H1 (cell line): ENCODE measurements around the gene ESPNL.
A peak's percentile ranks its signal among the peaks of the same experiment; 100 is the strongest.

Experiments
- CBX5 ChIP-seq: fragments of 300-800, 300-1000 bp; sonication (generic); IDR thresholded peaks from 2 replicates; pipeline ENCODE4 v1.7.1; 2016; ENCODE audit warnings: antibody characterized with exemption, low read length, low read depth
- CEBPB ChIP-seq: IDR thresholded peaks from 2 replicates; pipeline ENCODE4 v1.6.1; 2012; ENCODE audit warnings: low read depth, low read length
- CTCF ChIP-seq, 3 experiments: IDR thresholded peaks; 1 replicate in 2 of 3; 2 replicates in 1 of 3; pipeline versions ENCODE4 v1.5.1 to v1.6.1; 2011; ENCODE audit warnings: low read length in 3 of 3, mild to moderate bottlenecking in 3 of 3, inconsistent platforms in 2 of 3, low read depth in 1 of 3, moderate library complexity in 1 of 3; ENCODE audit not compliant: insufficient read depth in 1 of 3; ENCODE audit errors: control extremely low read depth in 1 of 3
- JUND ChIP-seq: IDR thresholded peaks from 2 replicates; pipeline ENCODE4 v1.6.1; 2011; ENCODE audit warnings: mild to moderate bottlenecking, improper control_type of control experiment, low read length
- KDM5A ChIP-seq: fragments of 200-600 bp; IDR thresholded peaks from 2 replicates; pipeline ENCODE4 v1.7.1; 2012; ENCODE audit warnings: mild to moderate bottlenecking, low read length, inconsistent platforms, mixed read lengths
- POLR2A ChIP-seq, 2 experiments: IDR thresholded peaks; 1 replicate in 1 of 2; 2 replicates in 1 of 2; pipeline ENCODE4 v1.6.1; 2011; ENCODE audit warnings: low read depth in 2 of 2, low read length in 2 of 2, mild to moderate bottlenecking in 2 of 2; ENCODE audit errors: control extremely low read depth in 1 of 2
- POLR2AphosphoS5 ChIP-seq: IDR thresholded peaks from 2 replicates; pipeline ENCODE4 v1.6.1; 2011; ENCODE audit warnings: low read depth, low read length

- TF ChIP-seq POLR2AphosphoS5 (peak; percentile 13), CTCF (IDR thresholded peaks at IDR 0.05; ENCODE audit: control extremely low read depth in 1 of 3, insufficient read depth in 1 of 3, low read depth in 1 of 3, low read length in 3 of 3) (no peak), JUND (no peak), CEBPB (no peak), POLR2A (IDR thresholded peaks at IDR 0.05; ENCODE audit: control extremely low read depth in 1 of 2, low read depth in 2 of 2, low read length in 2 of 2) (no peak), KDM5A (no peak), CBX5 (no peak)
These were observed at the start of gene ESPNL for GRCh38 chr2:238100049-238100820.
